Mucosa of stomach (tissue), 1 donor: Measurements from ENCODE around the gene YTHDC1.
"Not testable (repeated sequence)": the region's sequence is repeated elsewhere in the genome, so short reads cannot be mapped to it uniquely, and the experiment has no call there.

ENCODE experiments used
- H3K27me3 ChIP-seq: one replicate; pipeline ENCODE4 v1.7.0; 2013; ENCODE audit warnings: mild to moderate bottlenecking, low read length; ENCODE audit not compliant: control insufficient read depth, insufficient read depth
- H3K36me3 ChIP-seq: one replicate; pipeline ENCODE4 v1.7.0; 2013; ENCODE audit warnings: low read length; ENCODE audit not compliant: control insufficient read depth, insufficient read depth
- H3K4me1 ChIP-seq: one replicate; pipeline ENCODE4 v1.7.0; 2013; ENCODE audit warnings: mild to moderate bottlenecking, low read length; ENCODE audit not compliant: control insufficient read depth, insufficient read depth
- H3K4me3 ChIP-seq: one replicate; pipeline ENCODE4 v1.7.0; 2013; ENCODE audit warnings: low read length
- H3K9ac ChIP-seq: one replicate; pipeline ENCODE4 v1.7.0; 2013; ENCODE audit warnings: mild to moderate bottlenecking, low read length, moderate library complexity
- H3K9me3 ChIP-seq: one replicate; pipeline ENCODE4 v1.7.0; 2013; ENCODE audit warnings: mild to moderate bottlenecking, low read length, moderate library complexity; ENCODE audit not compliant: control insufficient read depth
- donor health status: Pancreatic carcinoma.

Gene YTHDC1

DNA sequence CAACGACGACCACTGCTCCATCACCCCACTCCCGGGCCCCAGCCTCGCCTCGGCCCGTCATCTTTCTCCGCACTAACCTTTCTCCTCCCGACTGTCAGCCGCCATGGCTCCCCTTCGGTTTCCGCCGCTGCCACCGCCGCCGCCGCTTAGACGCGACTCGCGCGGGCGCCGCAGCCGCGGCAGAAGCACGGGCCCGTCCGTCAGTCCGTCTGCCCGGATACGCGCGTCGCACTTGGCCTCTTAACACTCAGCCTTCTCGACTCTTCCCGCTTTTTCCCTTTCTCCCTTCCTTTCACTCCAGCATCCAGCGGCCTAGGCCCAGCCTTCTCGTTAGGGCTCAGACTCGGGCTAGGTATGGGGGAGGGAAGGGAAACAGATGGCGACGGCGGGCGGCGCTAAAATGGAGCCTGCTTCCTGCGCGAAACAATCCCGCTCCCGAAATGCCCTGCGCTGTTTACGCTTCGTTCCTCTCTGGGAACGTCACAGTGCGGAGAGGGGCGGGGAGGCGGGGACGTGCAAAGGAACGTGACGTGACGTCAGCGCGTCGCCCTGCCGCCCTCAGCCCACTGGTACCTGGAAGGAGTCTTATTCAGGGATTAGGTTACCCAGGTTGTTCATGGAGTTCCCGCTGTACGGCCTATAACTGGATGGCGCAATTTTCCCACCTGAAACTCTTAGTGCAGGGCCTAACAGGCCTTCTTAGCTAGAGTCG lies at the start of gene YTHDC1:
Gene YTHDC1, minus strand, starts transcription at position 442 of the 712 bp plus-strand sequence. Its CDS starts 337 bp downstream, at position 105.
- Histone ChIP-seq H3K4me3 (peak within 1 kb of the TSS; percentile 63), H3K27me3 (no peaks in the 10 kb centered on the region), H3K36me3 (no peaks in the 10 kb centered on the region), H3K9me3 (peaks cover 4% of the 10 kb centered on the region), H3K4me1 (peaks cover 14% of the 10 kb centered on the region), H3K9ac (peak within 1 kb of the TSS; percentile 99)

DNA sequence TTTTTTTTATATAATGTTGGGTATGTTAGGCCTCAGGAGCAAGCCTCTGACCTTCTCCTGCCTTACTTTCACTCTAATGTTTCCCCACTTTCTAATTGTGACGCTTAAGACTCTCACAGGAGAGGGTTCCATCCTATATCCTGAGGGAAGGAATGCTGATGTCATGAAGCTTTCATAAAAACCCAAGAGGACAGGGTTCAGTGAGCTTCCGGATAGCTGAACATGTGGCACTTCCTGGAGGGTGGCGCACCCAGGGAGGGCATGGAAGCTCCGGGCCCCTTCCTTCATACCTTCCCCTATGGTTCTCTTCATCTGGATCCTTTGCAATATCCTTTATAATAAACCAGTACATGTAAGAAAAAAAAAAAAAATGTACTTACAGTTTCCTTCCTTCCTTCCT lies 49.4 kb upstream of the YTHDC1 start:
- Histone ChIP-seq H3K4me1 (no peaks in the 10 kb centered on the region), H3K4me3 (no peak overlapping the region), H3K36me3 (no peaks in the 10 kb centered on the region), H3K9me3 (no peaks in the 10 kb centered on the region), H3K27me3 (no peaks in the 10 kb centered on the region), H3K9ac (no peak overlapping the region)

DNA sequence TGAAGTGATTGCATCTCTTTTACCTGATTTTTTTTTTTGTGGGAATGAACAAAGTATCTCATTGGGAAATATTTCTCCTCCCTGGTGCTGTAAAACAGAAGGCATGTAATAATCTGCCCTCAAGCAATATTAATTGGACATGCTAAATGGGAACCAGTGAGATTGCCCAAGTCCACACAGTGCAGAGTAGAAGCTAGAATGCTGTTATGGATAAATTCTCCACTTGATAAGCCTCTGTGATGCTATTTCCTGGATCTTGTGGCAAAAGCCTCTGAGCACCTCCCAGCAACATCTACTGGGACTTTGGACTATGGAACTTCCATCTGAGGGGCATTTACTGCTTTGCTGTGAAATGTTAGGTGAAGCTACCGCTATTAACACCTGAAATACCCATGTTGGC lies 46.9 kb upstream of the YTHDC1 start:
- no peak overlapping the region for H3K9ac ChIP-seq
- no peaks in the 10 kb centered on the region for H3K4me1 ChIP-seq
- H3K4me3 ChIP-seq, result no peak overlapping the region
- H3K9me3 ChIP-seq, result no peaks in the 10 kb centered on the region
- H3K27me3 ChIP-seq, result no peaks in the 10 kb centered on the region
- H3K36me3 ChIP-seq, result no peaks in the 10 kb centered on the region

DNA sequence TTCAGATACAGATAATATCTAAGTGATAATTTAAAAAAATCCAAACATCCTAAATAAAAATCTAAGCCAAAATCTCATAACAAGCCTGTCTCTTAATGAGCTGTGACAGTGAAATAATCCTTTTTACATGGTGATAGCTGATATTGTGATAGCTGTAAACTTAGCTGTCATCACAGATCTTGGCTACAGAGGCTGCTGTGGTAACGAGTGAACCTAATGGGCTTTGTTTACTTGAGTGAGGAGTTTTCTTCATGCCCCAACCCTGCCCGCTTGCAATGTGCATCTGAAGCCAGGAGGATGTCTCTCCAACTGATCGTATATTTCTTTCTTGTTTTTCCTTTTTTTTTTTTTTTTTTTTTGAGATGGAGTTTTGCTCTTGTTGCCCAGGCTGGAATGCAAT lies 41.5 kb upstream of the YTHDC1 start:
- no peaks in the 10 kb centered on the region for H3K9me3 ChIP-seq
- H3K4me3 ChIP-seq, result no peak overlapping the region
- no peaks in the 10 kb centered on the region for H3K36me3 ChIP-seq
- H3K4me1 ChIP-seq, result no peaks in the 10 kb centered on the region
- no peaks in the 10 kb centered on the region for H3K27me3 ChIP-seq
- no peak overlapping the region for H3K9ac ChIP-seq

DNA sequence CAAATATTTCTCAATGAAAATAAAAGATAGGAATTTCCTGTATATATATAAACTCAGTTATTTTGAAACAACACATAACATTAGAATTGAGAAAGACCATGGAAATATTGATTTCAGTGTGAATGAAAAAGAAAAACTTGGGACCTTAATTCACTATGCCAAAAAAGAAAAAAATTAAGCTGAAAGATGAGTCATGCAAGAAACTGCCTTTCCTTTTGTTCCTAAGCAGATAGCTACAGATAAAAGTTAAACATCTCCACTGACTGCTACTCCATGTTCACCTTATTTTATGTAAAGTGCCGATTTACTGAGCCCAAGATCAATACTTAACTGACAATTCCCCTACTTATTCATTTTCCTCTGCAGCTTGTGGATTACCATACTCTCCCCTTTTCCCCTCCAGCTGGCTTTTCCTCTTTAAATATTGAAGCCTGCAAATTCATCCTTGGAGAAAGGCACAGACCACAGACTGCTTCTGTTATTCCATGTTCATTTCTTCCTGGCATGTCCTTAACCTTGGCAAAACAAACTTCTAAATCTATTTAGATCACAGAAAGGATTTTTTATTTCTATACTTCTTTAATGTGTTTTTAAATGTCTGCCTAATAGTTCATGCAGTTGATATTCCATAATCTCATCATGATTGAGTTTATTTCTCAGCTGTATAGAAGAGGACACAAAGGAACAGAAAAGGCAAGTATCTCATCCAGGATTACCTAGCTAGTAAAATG lies 40.5 kb upstream of the YTHDC1 start:
- no peaks in the 10 kb centered on the region for H3K4me1 ChIP-seq
- no peak overlapping the region for H3K9ac ChIP-seq
- H3K27me3 ChIP-seq, result no peaks in the 10 kb centered on the region
- H3K36me3 ChIP-seq, result no peaks in the 10 kb centered on the region
- no peaks in the 10 kb centered on the region for H3K9me3 ChIP-seq
- H3K4me3 ChIP-seq, result no peak overlapping the region

GRCh38 chr4:68389386-68389913 lies 39.6 kb upstream of the YTHDC1 start:
- not testable (repeated sequence) for H3K27me3 ChIP-seq, H3K4me3 ChIP-seq

DNA sequence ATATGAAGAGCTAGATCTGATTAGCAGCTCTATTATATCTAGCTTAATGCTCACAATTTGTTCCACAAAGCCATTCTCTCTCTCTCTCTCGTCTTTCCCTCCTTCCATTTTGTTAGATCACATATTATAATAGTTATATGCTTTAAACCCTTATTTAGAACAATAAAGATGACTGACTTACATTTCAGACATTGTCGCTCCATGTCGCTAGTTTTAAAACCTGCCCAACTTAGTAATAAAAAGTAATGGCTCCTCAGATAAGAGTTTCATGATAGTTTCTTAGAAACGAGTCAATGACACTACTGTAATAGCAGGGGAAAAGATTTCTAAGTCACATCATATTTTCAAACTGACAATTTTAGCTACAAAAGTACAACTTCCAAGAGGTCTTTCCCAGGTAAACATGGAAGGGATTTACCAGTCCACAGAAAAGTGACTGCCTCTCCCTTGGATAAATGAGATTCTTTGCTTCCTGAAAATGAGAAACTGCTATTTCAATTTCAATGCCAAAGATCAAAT lies 38.5 kb upstream of the YTHDC1 start:
- no peaks in the 10 kb centered on the region for H3K36me3 ChIP-seq
- no peak overlapping the region for H3K4me3 ChIP-seq
- H3K9ac ChIP-seq, result no peak overlapping the region
- no peaks in the 10 kb centered on the region for H3K9me3 ChIP-seq
- no peaks in the 10 kb centered on the region for H3K4me1 ChIP-seq
- H3K27me3 ChIP-seq, result no peaks in the 10 kb centered on the region

More at GRCh38 chr4:68389386-68389913, 39.6 kb upstream of the YTHDC1 start:
- H3K36me3 ChIP-seq, H3K4me1 ChIP-seq, H3K9me3 ChIP-seq, H3K9ac ChIP-seq: not testable (repeated sequence)

GRCh38 chr4:68385267-68385666 lies 35.4 kb upstream of the YTHDC1 start:
- Histone ChIP-seq H3K9me3 (no peaks in the 10 kb centered on the region), H3K9ac (no peak overlapping the region), H3K36me3 (no peaks in the 10 kb centered on the region), H3K4me1 (no peaks in the 10 kb centered on the region), H3K4me3 (no peak overlapping the region), H3K27me3 (no peaks in the 10 kb centered on the region)

- Histone ChIP-seq H3K4me1 (no peaks in the 10 kb centered on the region), H3K9ac (no peak overlapping the region), H3K27me3 (no peaks in the 10 kb centered on the region), H3K4me3 (no peak overlapping the region), H3K9me3 (no peaks in the 10 kb centered on the region), H3K36me3 (no peaks in the 10 kb centered on the region)
Observed at GRCh38 chr4:68383115-68383514, 33.2 kb upstream of the YTHDC1 start.

DNA sequence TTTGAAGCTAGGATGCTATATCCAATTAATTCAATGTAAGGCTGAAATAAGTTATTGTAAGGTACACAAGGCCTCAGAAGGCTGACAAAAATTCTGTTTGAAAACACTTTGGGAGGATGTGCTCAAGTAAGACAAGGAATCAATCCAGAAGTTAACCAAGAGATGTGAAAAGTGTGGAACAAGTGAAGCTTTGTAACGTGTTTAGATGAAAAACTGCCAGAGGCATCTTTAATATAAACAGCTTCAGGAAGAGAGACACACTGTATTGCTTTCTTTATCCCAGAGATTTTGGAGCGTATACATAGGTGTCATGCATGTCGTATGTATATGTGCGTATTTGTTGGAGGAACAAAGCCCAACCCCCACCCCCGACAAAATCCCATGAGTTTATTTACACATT lies 28.3 kb upstream of the YTHDC1 start:
- Histone ChIP-seq H3K36me3 (no peaks in the 10 kb centered on the region), H3K4me1 (no peaks in the 10 kb centered on the region), H3K9ac (no peak overlapping the region), H3K27me3 (no peaks in the 10 kb centered on the region), H3K9me3 (no peaks in the 10 kb centered on the region), H3K4me3 (no peak overlapping the region)

DNA sequence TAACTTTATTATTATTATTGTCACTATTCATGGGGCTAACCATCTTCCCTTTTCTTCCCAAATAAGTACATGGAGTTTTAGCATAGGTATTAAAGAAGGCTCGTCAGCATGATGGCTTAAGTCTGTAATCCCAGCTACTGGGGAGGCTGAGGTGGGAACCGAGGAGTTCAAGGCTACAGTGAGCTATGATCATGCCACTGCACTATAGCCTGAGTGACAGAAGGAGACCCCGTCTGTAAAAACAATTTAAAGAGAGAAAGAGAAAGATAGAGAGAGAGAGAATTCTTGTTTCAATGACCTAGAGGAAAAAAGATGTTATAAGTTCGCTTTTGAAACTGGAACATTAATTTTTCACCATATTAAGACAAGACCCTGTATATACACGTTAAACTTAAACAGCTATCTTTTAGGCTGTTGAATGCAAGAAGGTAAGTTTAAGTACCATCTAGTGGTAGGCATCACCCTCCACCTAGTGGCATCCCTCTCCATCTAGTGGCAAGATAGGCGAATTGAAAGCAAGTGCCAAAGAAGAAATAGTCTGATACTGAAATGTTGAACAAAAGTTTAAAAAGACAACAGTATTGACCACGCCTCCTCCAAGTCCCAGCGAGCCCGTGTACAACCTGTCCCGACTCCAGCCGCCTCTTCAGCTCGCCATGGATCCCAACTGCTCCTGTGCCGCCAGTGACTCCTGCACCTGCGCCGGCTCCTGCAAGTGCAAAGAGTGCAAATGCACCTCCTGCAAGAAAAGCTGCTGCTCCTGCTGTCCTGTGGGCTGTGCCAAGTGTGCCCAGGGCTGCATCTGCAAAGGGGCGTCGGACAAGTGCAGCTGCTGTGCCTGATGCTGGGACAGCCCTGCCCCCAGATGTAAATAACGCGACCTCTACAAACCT lies 26.0 kb upstream of the YTHDC1 start:
- Histone ChIP-seq H3K9ac (peak overlapping the region; percentile 22), H3K9me3 (no peaks in the 10 kb centered on the region), H3K4me3 (no peak overlapping the region), H3K27me3 (no peaks in the 10 kb centered on the region), H3K36me3 (no peaks in the 10 kb centered on the region), H3K4me1 (no peaks in the 10 kb centered on the region)
